Ovary (tissue), 3 donors: Measurements from ENCODE around the gene XYLT1.

Source experiments
- EP300 ChIP-seq: sonication (generic); formaldehyde crosslinking; IDR thresholded peaks from one replicate; pipeline ENCODE4 v1.6.1; 2017; ENCODE audit warnings: antibody characterized with exemption
- POLR2A ChIP-seq: fragments of 450-650 bp; IDR thresholded peaks from one replicate; pipeline ENCODE4 v1.6.1; 2017; ENCODE audit warnings: antibody characterized with exemption, mild to moderate bottlenecking, moderate library complexity
- TF ChIP-seq, protein P1 (sequence below), 3 donors: fragments of 450-650 bp in 2 of 3; fragments of 200-600 bp in 1 of 3; IDR thresholded peaks; one replicate each; pipeline versions ENCODE4 v1.5.1 to v1.8.0; 2016 to 2022; ENCODE audit warnings: antibody characterized with exemption in 3 of 3, mild to moderate bottlenecking in 1 of 3
- donor health status: DM: no; HTN: no; CAD: no.

DNA sequence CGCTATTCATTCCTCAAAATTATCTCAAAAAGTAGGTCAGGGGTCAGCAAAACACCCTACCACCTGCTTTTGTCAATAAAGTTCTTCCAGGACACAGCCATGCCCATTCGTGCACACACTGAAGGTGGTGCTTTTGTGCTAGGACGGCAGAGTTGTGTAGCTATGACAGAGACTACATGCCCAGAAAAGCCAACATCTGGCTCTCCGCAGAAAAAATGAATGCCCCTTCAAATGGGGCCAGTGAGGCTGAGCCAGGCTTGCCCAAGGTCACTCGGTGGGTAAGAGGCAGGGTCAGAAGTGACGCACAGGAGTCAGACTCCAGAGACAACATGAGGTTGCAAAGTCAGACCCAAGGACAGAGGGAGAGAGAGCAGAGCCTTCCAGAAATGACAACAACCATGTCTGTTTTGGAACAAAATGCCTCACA lies 200.1 kb downstream of the XYLT1 start:
- no peak for TF ChIP-seq POLR2A
- TF ChIP-seq, protein P1, sequence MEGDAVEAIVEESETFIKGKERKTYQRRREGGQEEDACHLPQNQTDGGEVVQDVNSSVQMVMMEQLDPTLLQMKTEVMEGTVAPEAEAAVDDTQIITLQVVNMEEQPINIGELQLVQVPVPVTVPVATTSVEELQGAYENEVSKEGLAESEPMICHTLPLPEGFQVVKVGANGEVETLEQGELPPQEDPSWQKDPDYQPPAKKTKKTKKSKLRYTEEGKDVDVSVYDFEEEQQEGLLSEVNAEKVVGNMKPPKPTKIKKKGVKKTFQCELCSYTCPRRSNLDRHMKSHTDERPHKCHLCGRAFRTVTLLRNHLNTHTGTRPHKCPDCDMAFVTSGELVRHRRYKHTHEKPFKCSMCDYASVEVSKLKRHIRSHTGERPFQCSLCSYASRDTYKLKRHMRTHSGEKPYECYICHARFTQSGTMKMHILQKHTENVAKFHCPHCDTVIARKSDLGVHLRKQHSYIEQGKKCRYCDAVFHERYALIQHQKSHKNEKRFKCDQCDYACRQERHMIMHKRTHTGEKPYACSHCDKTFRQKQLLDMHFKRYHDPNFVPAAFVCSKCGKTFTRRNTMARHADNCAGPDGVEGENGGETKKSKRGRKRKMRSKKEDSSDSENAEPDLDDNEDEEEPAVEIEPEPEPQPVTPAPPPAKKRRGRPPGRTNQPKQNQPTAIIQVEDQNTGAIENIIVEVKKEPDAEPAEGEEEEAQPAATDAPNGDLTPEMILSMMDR (IDR thresholded peaks at IDR 0.05) = no peak
- no peak for TF ChIP-seq EP300
